ENCODE results near the gene SLC38A8. TPM values are rescaled to one million over a fixed set of nuclear protein-coding genes. Genes with fewer than 3 reads are reported as not detected.

SLC38A8 gene
- total RNA-seq, 4 donors from 2014 or later, result not detected

DNA sequence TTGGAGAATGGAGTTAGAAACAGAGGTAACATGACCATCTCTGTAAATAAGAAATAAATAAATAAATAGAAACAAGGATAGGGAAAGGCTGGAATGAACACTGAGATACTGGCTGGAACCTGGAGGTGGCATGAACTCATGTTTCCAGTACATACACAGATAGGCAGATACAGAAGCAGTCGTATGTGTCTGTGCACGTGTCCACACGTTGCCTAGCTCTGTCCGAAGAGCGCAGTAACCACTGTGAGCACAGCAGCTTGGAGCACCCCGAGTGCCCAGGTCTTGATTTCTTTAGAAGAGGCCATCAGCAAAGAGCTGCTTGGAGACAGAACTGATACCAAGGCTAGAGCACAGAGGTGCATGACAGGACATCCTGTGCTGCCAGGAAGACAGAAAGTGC is 37.1 kb upstream of the SLC38A8 start:
- in situ Hi-C loops (cut with MboI; ENCODE audit: low pct_ligation_motif_present in 1 of 4, low pct_unique_long_range_greater_than_20kb in 1 of 4, low sequenced_read_pairs in 3 of 4) (loop anchor here in 3 of 4 donors (10.0 to 25.0 kb wide), 2 partner anchors 95 to 408 kb away; no protein-coding TSS in a partner anchor), intact Hi-C loops (cut with DNase I; ENCODE audit: low total_unique reads) (no loop called here)
- TF ChIP-seq EP300 (IDR thresholded peaks at IDR 0.05; ENCODE audit: low read depth), result no peak
- TF ChIP-seq POLR2A (IDR thresholded peaks at IDR 0.05), result no peak
- no peak for TF ChIP-seq POLR2AphosphoS5 (IDR thresholded peaks at IDR 0.05)
- TF ChIP-seq, protein P1, sequence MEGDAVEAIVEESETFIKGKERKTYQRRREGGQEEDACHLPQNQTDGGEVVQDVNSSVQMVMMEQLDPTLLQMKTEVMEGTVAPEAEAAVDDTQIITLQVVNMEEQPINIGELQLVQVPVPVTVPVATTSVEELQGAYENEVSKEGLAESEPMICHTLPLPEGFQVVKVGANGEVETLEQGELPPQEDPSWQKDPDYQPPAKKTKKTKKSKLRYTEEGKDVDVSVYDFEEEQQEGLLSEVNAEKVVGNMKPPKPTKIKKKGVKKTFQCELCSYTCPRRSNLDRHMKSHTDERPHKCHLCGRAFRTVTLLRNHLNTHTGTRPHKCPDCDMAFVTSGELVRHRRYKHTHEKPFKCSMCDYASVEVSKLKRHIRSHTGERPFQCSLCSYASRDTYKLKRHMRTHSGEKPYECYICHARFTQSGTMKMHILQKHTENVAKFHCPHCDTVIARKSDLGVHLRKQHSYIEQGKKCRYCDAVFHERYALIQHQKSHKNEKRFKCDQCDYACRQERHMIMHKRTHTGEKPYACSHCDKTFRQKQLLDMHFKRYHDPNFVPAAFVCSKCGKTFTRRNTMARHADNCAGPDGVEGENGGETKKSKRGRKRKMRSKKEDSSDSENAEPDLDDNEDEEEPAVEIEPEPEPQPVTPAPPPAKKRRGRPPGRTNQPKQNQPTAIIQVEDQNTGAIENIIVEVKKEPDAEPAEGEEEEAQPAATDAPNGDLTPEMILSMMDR (IDR thresholded peaks at IDR 0.05), result no peak
- H3K27ac ChIP-seq, result no peak overlapping the region
- no peak overlapping the region for H3K4me3 ChIP-seq
- no peaks in the 10 kb centered on the region for H3K4me1 ChIP-seq
- H3K9me3 ChIP-seq, result no peaks in the 10 kb centered on the region
- peaks cover 0 to 54% (median 19%) of the 10 kb centered on the region in 4 donors for H3K36me3 ChIP-seq
- DNase-seq, result no peak
- no peaks in the 10 kb centered on the region for H3K27me3 ChIP-seq
- WGBS, 2 donors (ENCODE audit: low coverage in 1 of 2), result 83 to 95% methylated on average over 6 of the region's 6 CpGs

DNA sequence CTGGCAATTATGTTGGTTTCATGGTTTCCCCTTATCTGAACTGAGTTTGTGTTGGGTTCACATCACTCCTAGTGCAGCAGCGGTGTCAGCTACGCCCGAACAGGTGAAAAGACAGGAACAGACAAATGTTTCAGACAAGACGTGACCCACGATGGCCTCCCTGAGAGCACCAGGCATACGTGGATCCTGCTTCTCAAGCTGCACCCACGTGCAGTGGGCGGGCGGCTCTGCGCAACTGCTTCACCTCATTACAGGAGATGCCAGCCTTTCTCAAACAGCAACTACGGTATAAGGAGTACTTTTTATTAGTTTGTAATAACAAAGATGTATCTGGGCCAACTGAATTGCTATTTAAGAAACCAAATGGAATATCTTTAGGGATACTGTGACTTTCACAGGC is 32.8 kb upstream of the SLC38A8 start:
- no peak for TF ChIP-seq EP300 (IDR thresholded peaks at IDR 0.05; ENCODE audit: low read depth)
- TF ChIP-seq POLR2A (IDR thresholded peaks at IDR 0.05), result no peak
- no peak for TF ChIP-seq POLR2AphosphoS5 (IDR thresholded peaks at IDR 0.05)
- TF ChIP-seq, protein P1 (IDR thresholded peaks at IDR 0.05), result no peak
- Histone ChIP-seq H3K4me1 (no peaks in the 10 kb centered on the region), H3K4me3 (no peak overlapping the region), H3K9me3 (no peaks in the 10 kb centered on the region), H3K27me3 (no peaks in the 10 kb centered on the region), H3K27ac (no peak overlapping the region), H3K36me3 (peaks cover 0 to 76% (median 26%) of the 10 kb centered on the region in 4 donors)
- intact Hi-C loops (cut with DNase I; ENCODE audit: low total_unique reads) (no loop called here), in situ Hi-C loops (cut with MboI; ENCODE audit: low pct_ligation_motif_present in 1 of 4, low pct_unique_long_range_greater_than_20kb in 1 of 4, low sequenced_read_pairs in 3 of 4) (loop anchor here in 1 of 4 donors (25.0 kb wide), 1 partner anchor 412 kb away; no protein-coding TSS in a partner anchor)
- no peak for DNase-seq
- WGBS, 2 donors (ENCODE audit: low coverage in 1 of 2), result 92% methylated on average over 11 of the region's 11 CpGs; no CpG with 5 or more reads in 1 of the 2 donors

DNA sequence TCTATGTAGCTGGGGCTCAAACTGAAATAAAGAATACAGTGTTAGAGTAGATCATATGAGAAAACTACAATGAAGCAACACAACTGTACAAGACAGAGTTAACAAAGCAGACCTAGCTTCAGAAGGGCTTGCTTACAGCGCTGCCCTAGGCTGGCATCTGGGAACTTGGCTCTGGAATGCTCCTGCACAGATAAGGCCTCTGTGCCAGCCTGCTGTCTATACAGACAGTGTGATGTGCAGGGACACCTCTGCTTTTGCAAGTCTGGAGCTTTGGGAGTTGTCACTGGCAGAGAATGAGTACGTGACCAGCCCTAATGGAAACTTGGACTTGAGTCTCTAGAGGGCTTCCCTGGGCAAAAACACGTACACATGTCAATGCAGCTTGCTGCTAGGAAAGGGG is 32.1 kb upstream of the SLC38A8 start:
- peaks cover 0 to 81% (median 28%) of the 10 kb centered on the region in 4 donors for H3K36me3 ChIP-seq
- DNase-seq, result no peak
- 89 to 100% methylated on average over 1 to 3 of the region's 3 CpGs for WGBS, 2 donors (ENCODE audit: low coverage in 1 of 2)
- TF ChIP-seq EP300 (IDR thresholded peaks at IDR 0.05; ENCODE audit: low read depth) (no peak), POLR2A (IDR thresholded peaks at IDR 0.05) (no peak), POLR2AphosphoS5 (IDR thresholded peaks at IDR 0.05) (no peak)
- TF ChIP-seq, protein P1 (IDR thresholded peaks at IDR 0.05), result no peak
- no peaks in the 10 kb centered on the region for H3K27me3 ChIP-seq
- no peaks in the 10 kb centered on the region for H3K9me3 ChIP-seq
- no peak overlapping the region for H3K27ac ChIP-seq
- intact Hi-C loops (cut with DNase I; ENCODE audit: low total_unique reads) (no loop called here), in situ Hi-C loops (cut with MboI; ENCODE audit: low pct_ligation_motif_present in 1 of 4, low pct_unique_long_range_greater_than_20kb in 1 of 4, low sequenced_read_pairs in 3 of 4) (loop anchor here (25.0 kb wide), 3 partner anchors 112 to 413 kb away; partner anchors contain the start of genes HSBP1 (in 3 of the 4), NECAB2 (in 3 of the 4) and OSGIN1 (in 3 of the 4))
- no peak overlapping the region for H3K4me3 ChIP-seq
- H3K4me1 ChIP-seq, result no peaks in the 10 kb centered on the region

DNA sequence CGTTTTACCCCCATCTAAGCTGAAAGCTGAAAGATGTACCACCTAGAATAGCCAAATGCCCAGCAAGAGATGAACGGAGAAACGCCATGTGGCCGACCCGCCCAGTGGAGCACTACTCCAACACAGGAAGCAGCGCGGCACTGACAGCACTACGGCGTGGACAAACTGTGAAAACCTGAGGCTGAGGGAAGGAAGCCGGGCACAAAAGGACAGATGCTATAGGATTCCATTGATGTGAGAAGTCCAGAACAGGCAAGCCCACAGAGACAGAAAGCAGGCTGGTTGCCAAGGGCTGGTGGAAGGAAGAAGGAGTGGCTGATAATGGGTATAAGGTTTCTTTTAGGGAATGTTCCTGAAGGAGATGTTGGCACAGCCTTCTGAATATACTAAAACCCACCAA is 29.4 kb upstream of the SLC38A8 start:
- in situ Hi-C loops (cut with MboI; ENCODE audit: low pct_ligation_motif_present in 1 of 4, low pct_unique_long_range_greater_than_20kb in 1 of 4, low sequenced_read_pairs in 3 of 4), result loop anchor here (25.0 kb wide), 2 partner anchors 110 to 260 kb away; partner anchors contain the start of genes HSBP1 (in 3 of the 4), NECAB2 (in 3 of the 4) and OSGIN1 (in 3 of the 4)

More for the DNA sequence above, 29.4 kb upstream of the SLC38A8 start:
- H3K4me3 ChIP-seq, result no peak overlapping the region
- TF ChIP-seq POLR2A (IDR thresholded peaks at IDR 0.05) (no peak), EP300 (IDR thresholded peaks at IDR 0.05; ENCODE audit: low read depth) (no peak), POLR2AphosphoS5 (IDR thresholded peaks at IDR 0.05) (no peak)
- TF ChIP-seq, protein P1 (IDR thresholded peaks at IDR 0.05), result no peak
- H3K36me3 ChIP-seq, result peaks cover 0 to 88% (median 38%) of the 10 kb centered on the region in 4 donors
- WGBS, 2 donors (ENCODE audit: low coverage in 1 of 2), result 92 to 94% methylated on average over 6 to 10 of the region's 10 CpGs
- no peaks in the 10 kb centered on the region for H3K4me1 ChIP-seq
- intact Hi-C loops (cut with DNase I; ENCODE audit: low total_unique reads), result no loop called here
- no peak for DNase-seq
- no peaks in the 10 kb centered on the region for H3K9me3 ChIP-seq
- no peaks in the 10 kb centered on the region for H3K27me3 ChIP-seq
- H3K27ac ChIP-seq, result no peak overlapping the region
